Adipose tissue (tissue), 3 donors: Measurements from ENCODE around the gene UBXN6. TPM values are rescaled to one million over a fixed set of nuclear protein-coding genes. Genes with fewer than 3 reads are reported as not detected.

Experiments
- H3K27ac ChIP-seq: one replicate; pipeline ENCODE4 v1.5.1; 2013; ENCODE audit warnings: low read depth, low read length
- WGBS, 3 donors: extraction: QIAGEN DNeasy Blood & Tissue Kit; methylation state at CpG; one replicate each; pipeline ENCODE4 v1.1.7; 2013; 5-methylcytosine and 5-hydroxymethylcytosine counted together
- polyA plus RNA-seq, 3 donors: library from polyadenylated mRNA; stranded (reverse); fragments of 200-250 nt; gene quantifications; one replicate each; pipeline ENCODE4 v1.2.3, GENCODE V29; 2013
- donor health status: healthy with polysubstance abuse.
- donor health status: Bipolar disorder and iron deficiency.
- donor health status: healthy.

Gene UBXN6
- polyA plus RNA-seq, 3 donors: 81.6 to 161 (median 146) TPM

- H3K27ac ChIP-seq: no peak overlapping the region
- 84 to 94% (median 90%) methylated on average over 12 of the region's 12 CpGs for WGBS, 3 donors
Measured at GRCh38 chr19:4495471-4495870, 37.9 kb upstream of the UBXN6 start.

- 95 to 96% (median 96%) methylated on average over 8 of the region's 8 CpGs for WGBS, 3 donors
- H3K27ac ChIP-seq: no peak overlapping the region
Measured at GRCh38 chr19:4494691-4495064, 37.1 kb upstream of the UBXN6 start.

DNA sequence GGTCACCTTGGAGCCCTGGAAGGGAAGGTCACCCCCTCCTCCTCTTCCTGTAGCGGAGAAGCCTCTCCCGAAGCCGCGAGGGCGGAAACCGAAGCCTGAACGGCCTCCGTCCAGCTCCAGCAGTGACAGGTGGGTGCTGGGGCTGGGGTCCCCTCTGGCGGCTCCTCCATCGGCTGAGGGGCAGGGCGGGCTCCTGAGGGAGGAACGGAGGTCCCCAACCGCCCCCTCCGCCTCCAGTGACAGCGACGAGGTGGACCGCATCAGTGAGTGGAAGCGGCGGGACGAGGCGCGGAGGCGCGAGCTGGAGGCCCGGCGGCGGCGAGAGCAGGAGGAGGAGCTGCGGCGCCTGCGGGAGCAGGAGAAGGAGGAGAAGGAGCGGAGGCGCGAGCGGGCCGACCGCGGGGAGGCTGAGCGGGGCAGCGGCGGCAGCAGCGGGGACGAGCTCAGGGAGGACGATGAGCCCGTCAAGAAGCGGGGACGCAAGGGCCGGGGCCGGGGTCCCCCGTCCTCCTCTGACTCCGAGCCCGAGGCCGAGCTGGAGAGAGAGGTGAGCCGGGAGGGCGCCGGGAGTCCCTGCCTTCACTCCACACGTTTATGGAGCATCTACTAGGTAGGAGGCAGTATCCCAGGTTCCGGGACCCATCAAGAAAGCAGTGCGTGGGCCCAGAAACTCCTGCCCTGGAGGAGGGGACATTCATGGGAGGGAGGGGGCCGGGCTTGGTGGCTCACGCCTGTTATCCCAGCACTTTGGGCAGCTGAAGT is 36.5 kb upstream of the UBXN6 start:
- H3K27ac ChIP-seq: no peak overlapping the region
- 95 to 97% (median 96%) methylated on average over 60 to 61 of the region's 61 CpGs for WGBS, 3 donors

DNA sequence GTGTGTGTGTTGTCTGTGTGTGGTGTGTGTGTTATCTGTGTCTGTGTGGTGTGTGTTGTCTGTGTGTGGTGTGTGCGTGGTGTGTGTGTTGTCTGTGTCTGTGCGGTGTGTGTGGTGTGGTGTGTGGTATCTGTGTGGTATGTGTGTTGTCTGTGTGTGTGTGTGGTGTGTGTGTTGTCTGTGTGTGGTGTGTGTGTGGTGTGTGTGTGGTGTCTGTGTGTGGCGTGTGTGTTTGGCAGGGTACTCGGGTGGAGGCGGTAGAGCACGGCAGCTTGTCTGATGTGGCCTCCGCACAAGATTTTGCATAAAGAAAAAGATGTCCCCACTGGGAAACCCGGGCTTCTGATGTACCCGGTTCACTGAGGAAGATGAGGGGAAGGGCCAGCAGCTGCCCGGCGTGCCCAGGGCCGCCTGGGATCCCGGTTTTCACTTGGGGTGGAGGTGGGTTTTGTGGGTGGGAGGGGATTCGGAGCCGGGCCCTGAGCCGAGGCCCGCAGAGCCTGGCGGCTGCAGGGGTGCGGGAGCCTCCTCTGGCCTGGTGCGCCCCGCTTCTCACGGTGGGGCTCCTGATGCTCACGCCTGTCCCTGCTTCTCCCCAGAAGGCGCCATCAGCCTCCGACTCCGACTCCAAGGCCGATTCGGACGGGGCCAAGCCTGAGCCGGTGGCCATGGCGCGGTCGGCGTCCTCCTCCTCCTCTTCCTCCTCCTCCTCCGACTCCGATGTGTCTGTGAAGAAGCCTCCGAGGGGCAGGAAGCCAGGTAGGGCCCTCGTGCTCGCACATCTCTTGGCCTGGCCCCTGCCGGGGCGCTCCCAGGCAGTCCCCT is 35.7 kb upstream of the UBXN6 start:
- no peak overlapping the region for H3K27ac ChIP-seq
- WGBS, 3 donors: 93 to 95% (median 95%) methylated on average over 32 to 41 of the region's 41 CpGs

DNA sequence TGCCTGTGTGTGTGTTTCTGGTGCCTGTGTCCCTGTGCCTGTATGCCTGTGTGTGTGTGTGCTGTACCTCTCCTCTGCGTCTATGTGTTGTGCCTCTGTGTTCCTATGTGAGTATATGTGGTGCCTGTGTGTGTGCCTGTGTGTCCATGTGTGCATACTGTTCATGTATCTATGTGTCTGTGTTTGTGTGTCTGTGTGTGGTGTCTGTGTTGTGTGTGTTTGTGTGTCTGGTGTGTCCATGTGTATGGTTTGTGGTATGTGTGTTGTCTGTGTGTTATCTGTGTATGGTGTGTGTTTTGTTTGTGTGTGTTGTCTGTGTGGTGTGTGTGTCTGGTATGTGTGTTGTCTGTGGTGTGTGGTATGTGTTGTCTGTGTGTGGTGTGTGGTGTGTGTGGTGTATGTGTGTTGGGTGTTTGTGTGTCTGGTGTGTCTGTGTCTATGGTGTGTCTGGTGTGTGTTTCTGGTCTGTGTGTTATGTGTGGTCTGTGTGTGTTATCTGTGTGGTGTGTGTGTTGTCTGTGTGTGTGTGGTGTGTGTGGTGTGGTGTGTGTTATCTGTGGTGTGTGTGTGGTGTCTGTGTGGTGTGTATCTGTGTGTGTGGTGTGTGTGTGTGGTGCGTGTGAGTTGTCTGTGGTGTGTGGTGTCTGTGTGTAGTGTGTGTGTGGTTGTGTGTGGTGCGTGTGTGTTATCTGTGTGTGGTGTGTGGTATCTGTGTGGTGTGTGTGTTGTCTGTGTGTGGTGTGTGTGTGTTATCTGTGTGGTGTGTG is 34.9 kb upstream of the UBXN6 start:
- WGBS, 3 donors: 91 to 96% (median 92%) methylated on average over 3 of the region's 3 CpGs
- no peak overlapping the region for H3K27ac ChIP-seq

GRCh38 chr19:4491446-4491845 is 33.9 kb upstream of the UBXN6 start:
- no peak overlapping the region for H3K27ac ChIP-seq
- 97 to 98% (median 97%) methylated on average over 20 to 21 of the region's 21 CpGs for WGBS, 3 donors

GRCh38 chr19:4488496-4488895 is 30.9 kb upstream of the UBXN6 start:
- 92 to 95% (median 95%) methylated on average over 29 of the region's 29 CpGs for WGBS, 3 donors

GRCh38 chr19:4487572-4487971 is 30.0 kb upstream of the UBXN6 start:
- WGBS, 3 donors: 85 to 90% (median 88%) methylated on average over 11 of the region's 11 CpGs
- H3K27ac ChIP-seq: no peak overlapping the region

More at GRCh38 chr19:4488496-4488895, 30.9 kb upstream of the UBXN6 start:
- no peak overlapping the region for H3K27ac ChIP-seq

- H3K27ac ChIP-seq: no peak overlapping the region
- WGBS, 3 donors: 90 to 93% (median 91%) methylated on average over 19 of the region's 19 CpGs
Measured at GRCh38 chr19:4483385-4483784, 25.8 kb upstream of the UBXN6 start.

DNA sequence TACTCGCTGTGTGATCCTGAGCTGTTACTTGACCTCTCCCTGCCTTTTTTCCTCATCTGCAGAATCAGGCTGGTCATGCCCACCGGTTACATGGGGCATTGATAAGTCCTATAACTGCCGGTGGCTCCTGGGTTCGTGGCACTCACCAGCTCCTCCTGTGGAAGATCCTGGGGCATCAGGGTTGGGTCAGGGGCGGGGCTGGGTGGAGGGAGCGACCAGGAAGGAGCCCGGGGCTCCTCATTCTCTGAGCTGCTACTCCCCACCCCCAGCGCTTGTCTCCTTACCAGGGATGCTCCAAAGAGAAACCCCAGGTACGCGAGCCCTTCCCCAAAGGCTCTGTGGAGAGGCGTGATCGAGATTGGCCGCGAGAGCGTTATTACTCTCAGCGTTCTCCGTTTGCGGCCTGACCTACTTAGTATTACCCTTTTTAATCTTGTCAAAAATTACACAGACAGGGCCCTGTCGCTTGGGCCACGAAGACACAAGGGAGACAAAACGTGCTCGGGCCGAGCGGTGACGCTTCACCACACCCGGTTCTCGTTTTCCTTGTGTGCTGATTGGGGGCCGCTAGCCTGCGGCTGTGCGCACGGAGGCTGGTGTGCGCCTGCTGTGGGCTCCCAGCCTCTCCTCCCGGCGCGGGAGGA is 25.2 kb upstream of the UBXN6 start:
- whole genome bisulfite sequencing, 3 donors: 92 to 95% (median 93%) methylated on average over 35 of the region's 35 CpGs
- H3K27ac ChIP-seq: no peak overlapping the region

- H3K27ac ChIP-seq: no peak overlapping the region
- WGBS, 3 donors: 85 to 89% (median 87%) methylated on average over 16 of the region's 16 CpGs
Measured at GRCh38 chr19:4477034-4477801, 19.6 kb upstream of the UBXN6 start.

DNA sequence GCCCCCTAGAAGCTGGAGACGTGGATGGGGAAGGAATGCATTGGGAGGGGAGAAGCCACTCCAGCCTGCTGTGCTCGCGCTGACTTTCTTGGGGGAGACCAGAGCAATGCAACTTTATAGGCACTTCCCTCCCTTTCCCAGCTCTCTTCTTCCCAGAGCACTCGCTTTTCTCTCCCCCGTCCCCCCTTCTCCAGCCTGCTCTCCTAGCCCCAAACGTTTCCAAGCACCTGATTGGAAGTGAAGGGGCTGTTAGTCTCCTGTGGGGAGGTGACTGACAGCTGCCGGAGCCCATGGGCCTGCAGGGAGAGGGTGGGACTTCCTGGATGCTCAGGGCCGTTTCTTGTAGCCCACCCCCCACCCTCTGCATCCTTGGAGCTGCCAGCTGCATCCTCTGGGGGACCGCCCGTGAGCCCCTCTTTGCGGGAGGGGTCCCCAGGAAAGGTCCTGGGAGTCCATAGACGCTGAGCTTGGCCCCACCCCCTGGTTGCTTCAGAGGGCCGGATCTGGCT is 17.0 kb upstream of the UBXN6 start:
- H3K27ac ChIP-seq: no peak overlapping the region
- 31 to 42% (median 31%) methylated on average over 13 of the region's 13 CpGs for WGBS, 3 donors

DNA sequence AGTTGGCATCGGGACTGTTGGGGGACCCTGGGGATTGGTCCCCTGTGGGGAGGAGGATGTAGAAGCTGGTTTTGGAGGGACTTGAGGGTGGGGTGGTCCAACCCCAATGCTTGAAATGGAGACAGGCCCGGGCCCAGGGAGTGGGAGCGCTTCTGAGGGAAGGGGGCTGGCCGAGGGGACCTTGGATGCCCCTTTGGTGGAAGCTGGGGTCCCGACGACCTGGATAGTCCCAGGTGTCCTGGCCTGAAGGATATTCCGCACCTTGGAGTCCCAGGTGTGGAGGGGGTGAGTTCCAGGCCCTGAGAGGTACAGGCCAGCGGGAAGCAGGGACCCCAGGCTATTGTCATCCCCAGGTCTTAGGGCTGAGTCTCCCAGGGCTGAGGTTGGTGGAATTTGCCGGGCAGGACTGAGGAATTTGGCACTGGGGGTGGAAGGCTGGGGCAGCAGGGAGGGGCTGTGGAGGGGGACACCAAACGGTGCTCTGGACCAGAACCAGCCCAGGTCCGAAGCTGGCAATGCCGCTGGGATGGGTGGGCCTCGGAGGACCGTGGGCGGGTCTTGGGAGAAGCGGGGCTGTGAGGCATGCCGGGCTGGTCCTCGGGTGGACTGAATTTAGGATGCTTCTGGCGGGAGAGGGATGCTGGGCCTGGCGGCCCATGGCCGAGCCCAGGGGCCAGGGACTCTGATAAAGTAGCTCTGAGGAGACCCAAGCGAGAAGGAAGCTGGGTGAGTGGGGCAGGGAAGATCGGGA is 16.3 kb upstream of the UBXN6 start:
- WGBS, 3 donors: 31 to 37% (median 36%) methylated on average over 23 of the region's 23 CpGs
- no peak overlapping the region for H3K27ac ChIP-seq

- WGBS, 3 donors: 23 to 30% (median 25%) methylated on average over 25 of the region's 25 CpGs
- H3K27ac ChIP-seq: no peak overlapping the region
Measured at GRCh38 chr19:4473011-4473762, 15.6 kb upstream of the UBXN6 start.

DNA sequence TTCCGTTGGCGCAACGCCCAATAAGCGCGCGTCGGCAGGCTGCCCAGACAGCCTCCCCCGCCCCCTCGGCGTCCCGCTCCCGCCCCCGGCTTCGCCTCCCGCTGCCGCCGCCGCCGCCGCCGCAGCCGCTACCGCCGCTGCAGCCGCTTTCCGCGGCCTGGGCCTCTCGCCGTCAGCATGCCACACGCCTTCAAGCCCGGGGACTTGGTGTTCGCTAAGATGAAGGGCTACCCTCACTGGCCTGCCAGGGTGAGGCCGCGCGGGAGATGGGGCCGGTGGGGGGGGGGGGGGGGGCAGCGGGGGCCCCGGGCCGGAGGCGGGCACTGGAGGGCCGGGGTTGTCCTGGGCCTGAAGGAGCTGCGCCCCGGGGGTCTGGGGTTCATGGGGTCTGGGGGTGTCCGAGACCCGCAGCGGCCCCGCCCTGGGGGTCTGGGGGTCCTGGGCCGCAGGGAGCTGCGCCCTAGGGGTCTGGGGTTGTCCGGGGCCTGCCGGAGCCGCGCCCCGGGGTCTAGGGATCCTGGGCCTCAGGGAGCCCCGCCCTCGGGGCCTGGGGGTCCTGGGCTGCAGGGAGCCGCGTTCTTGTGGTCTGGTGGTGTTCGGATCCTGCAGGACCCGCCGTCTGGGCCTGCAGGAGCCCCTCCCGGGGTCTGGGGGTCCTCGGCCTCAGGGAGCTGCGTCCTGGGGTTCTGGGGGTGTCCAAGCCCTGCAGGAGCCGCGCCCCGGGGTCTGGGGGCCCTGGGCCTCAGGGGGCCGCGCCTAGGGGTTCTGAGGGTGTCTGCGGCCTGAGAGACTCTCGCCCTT is 14.8 kb upstream of the UBXN6 start, which contains the start of gene HDGFL2:
HDGFL2 (plus strand) TSS at position 124 of the 801 bp plus-strand sequence; CDS start at position 178, 54 bp downstream.
- peak within 1 kb of the TSS; percentile 54 for H3K27ac ChIP-seq
- 0 to 1% (median 1%) methylated on average over 47 to 70 of the region's 71 CpGs for WGBS, 3 donors
